H7 (cell line): Measurements from ENCODE around the gene ACVR2B. TPM values are rescaled to one million over a fixed set of nuclear protein-coding genes. Genes with fewer than 3 reads are reported as not detected.

Experiments used
- total RNA-seq: library from RNA; depleted of rRNA; stranded (reverse); fragments of >200 nt; shearing (Covaris generic); gene quantifications from 2 replicates; pipeline ENCODE4 v1.2.3, GENCODE V29; 2014; rRNA removed

ACVR2B gene
- total RNA-seq, 1 experiment from 2014 or later, result 39.0 TPM

Other genes with a start within 250 kb of the ACVR2B start
- 0.11 and 0.24 TPM in 2 replicates for gene SLC22A13, start 188.1 kb upstream of the ACVR2B start, total RNA-seq
- gene SLC22A14, start 171.6 kb upstream of the ACVR2B start, total RNA-seq, result 0.03 TPM in 1 of 2 replicates, not detected in the other
- 1.5 and 1.6 TPM in 2 replicates for gene XYLB, start 107.1 kb upstream of the ACVR2B start, total RNA-seq
- 3.5 and 5.6 TPM in 2 replicates for gene EXOG, start 42.5 kb downstream of the ACVR2B start, total RNA-seq
- gene SCN5A, start 195.8 kb downstream of the ACVR2B start, total RNA-seq, result 2.9 and 8.1 TPM in 2 replicates